Mesendoderm (in vitro differentiated cells): Measurements from ENCODE around the gene BBLN.

Experiments
- DNase-seq: peaks from one replicate; pipeline ENCODE4 v3.0.0; 2013
- H2AK5ac ChIP-seq: 2 replicates; pipeline ENCODE4 v1.6.1; 2013; ENCODE audit warnings: low read length, inconsistent platforms
- H2BK120ac ChIP-seq: 2 replicates; pipeline ENCODE4 v1.6.1; 2013; ENCODE audit warnings: low read depth, mild to moderate bottlenecking, low read length, moderate library complexity, mixed read lengths
- H2BK15ac ChIP-seq: replicated peaks from 2 replicates; pipeline ENCODE4 v1.6.1; 2013; ENCODE audit warnings: low read depth, mild to moderate bottlenecking, moderate library complexity
- H2BK5ac ChIP-seq: 2 replicates; pipeline ENCODE4 v1.6.1; 2013; ENCODE audit warnings: low read length, inconsistent platforms
- H3K18ac ChIP-seq: 2 replicates; pipeline ENCODE4 v1.6.1; 2013; ENCODE audit warnings: mild to moderate bottlenecking, low read length, mixed read lengths
- H3K23ac ChIP-seq: one replicate; pipeline ENCODE4 v1.6.1; 2013; ENCODE audit warnings: low read length
- H3K27ac ChIP-seq: 2 replicates; pipeline ENCODE4 v1.5.1; 2013; ENCODE audit warnings: low read depth, mild to moderate bottlenecking, inconsistent platforms, low read length, moderate library complexity
- H3K27me3 ChIP-seq: 2 replicates; pipeline ENCODE4 v1.6.1; 2013; ENCODE audit warnings: low read length, control low read depth, mild to moderate bottlenecking, inconsistent platforms; ENCODE audit not compliant: insufficient read depth, poor library complexity
- H3K36me3 ChIP-seq: 2 replicates; pipeline ENCODE4 v1.6.1; 2013; ENCODE audit warnings: low read length, inconsistent platforms; ENCODE audit not compliant: control insufficient read depth, insufficient read depth
- H3K4ac ChIP-seq: one replicate; pipeline ENCODE4 v1.6.1; 2013; ENCODE audit warnings: low read depth, mild to moderate bottlenecking, low read length, moderate library complexity
- H3K4me1 ChIP-seq: 2 replicates; pipeline ENCODE4 v1.6.1; 2013; ENCODE audit warnings: low read depth, low read length, inconsistent platforms; ENCODE audit not compliant: control insufficient read depth
- H3K4me2 ChIP-seq: 2 replicates; pipeline ENCODE4 v1.6.1; 2013; ENCODE audit warnings: low read length
- H3K4me3 ChIP-seq: 2 replicates; pipeline ENCODE4 v1.5.1; 2013; ENCODE audit warnings: mild to moderate bottlenecking, low read length
- H3K56ac ChIP-seq: one replicate; pipeline ENCODE4 v1.6.1; 2013; ENCODE audit warnings: low read length
- H3K79me1 ChIP-seq: 2 replicates; pipeline ENCODE4 v1.6.1; 2013; ENCODE audit warnings: low read length, inconsistent platforms
- H3K79me2 ChIP-seq: 2 replicates; pipeline ENCODE4 v1.6.1; 2013; ENCODE audit warnings: mild to moderate bottlenecking, low read length; ENCODE audit not compliant: control insufficient read depth, insufficient read depth
- H3K9ac ChIP-seq: 2 replicates; pipeline ENCODE4 v1.6.1; 2013; ENCODE audit warnings: low read length, inconsistent platforms
- H4K5ac ChIP-seq: one replicate; pipeline ENCODE4 v1.6.1; 2013; ENCODE audit warnings: low read length
- H4K8ac ChIP-seq: one replicate; pipeline ENCODE4 v1.6.1; 2013; ENCODE audit warnings: low read depth, mild to moderate bottlenecking, control low read depth, low read length, moderate library complexity
- WGBS: extraction: QIAGEN DNeasy Blood & Tissue Kit; methylation state at CpG from one replicate; pipeline ENCODE4 v1.1.7; 2013; ENCODE audit warnings: low lambda C conversion rate, missing lambda C conversion rate; ENCODE audit not compliant: insufficient coverage; ENCODE audit errors: extremely low coverage; 5-methylcytosine and 5-hydroxymethylcytosine counted together

The BBLN gene

GRCh38 chr9:128191406-128192046 lies 31.5 kb downstream of the BBLN start, which contains the start of gene CIZ1:
Gene CIZ1 (minus strand): TSS chr9:128191572. CDS start chr9:128190857, 715 bp downstream.
- H3K27me3 ChIP-seq: no peaks in the 10 kb centered on the region
- peak; percentile 76 for DNase-seq
- peak within 1 kb of the TSS; percentile 4 for H3K27ac ChIP-seq
- H2BK120ac ChIP-seq: no peak within 1 kb of the TSS
- H3K4me1 ChIP-seq: peaks cover 2% of the 10 kb centered on the region
- H3K79me2 ChIP-seq: no peaks in the 10 kb centered on the region
- H3K4me3 ChIP-seq: peak within 1 kb of the TSS; percentile 67
- no peak within 1 kb of the TSS for H3K23ac ChIP-seq
- H4K5ac ChIP-seq: no peak within 1 kb of the TSS
- H2AK5ac ChIP-seq: peak within 1 kb of the TSS; percentile 22
- peaks cover 4% of the 10 kb centered on the region for H3K79me1 ChIP-seq
- H3K18ac ChIP-seq: peak within 1 kb of the TSS; percentile 64
- peak within 1 kb of the TSS; percentile 85 for H3K9ac ChIP-seq
- WGBS: no CpG with 5 or more reads among the region's 71 CpGs
- H3K56ac ChIP-seq: peak within 1 kb of the TSS; percentile 93
- no peak within 1 kb of the TSS for H2BK15ac ChIP-seq
- H2BK5ac ChIP-seq: no peak within 1 kb of the TSS
- H3K4ac ChIP-seq: peak within 1 kb of the TSS; percentile 89
- no peaks in the 10 kb centered on the region for H3K36me3 ChIP-seq
- peak within 1 kb of the TSS; percentile 67 for H4K8ac ChIP-seq
- H3K4me2 ChIP-seq: peak within 1 kb of the TSS; percentile 92

GRCh38 chr9:128192601-128193371 lies 32.7 kb downstream of the BBLN start:
- H2BK15ac ChIP-seq: no peak overlapping the region
- no peak overlapping the region for H4K5ac ChIP-seq
- H3K4me2 ChIP-seq: no peak overlapping the region
- H2BK5ac ChIP-seq: no peak overlapping the region
- no peak overlapping the region for H2AK5ac ChIP-seq
- peaks cover 4% of the 10 kb centered on the region for H3K79me1 ChIP-seq
- H3K27me3 ChIP-seq: no peaks in the 10 kb centered on the region
- H3K9ac ChIP-seq: no peak overlapping the region
- no peak overlapping the region for H3K23ac ChIP-seq
- no peak overlapping the region for H4K8ac ChIP-seq
- H3K18ac ChIP-seq: no peak overlapping the region
- no peak overlapping the region for H3K4me3 ChIP-seq
- no peak overlapping the region for H3K4ac ChIP-seq
- H3K4me1 ChIP-seq: peaks cover 2% of the 10 kb centered on the region
- no peaks in the 10 kb centered on the region for H3K36me3 ChIP-seq
- no peak overlapping the region for H3K56ac ChIP-seq
- H3K27ac ChIP-seq: no peak overlapping the region
- DNase-seq: peak; percentile 46
- no CpG with 5 or more reads among the region's 56 CpGs for WGBS
- H2BK120ac ChIP-seq: no peak overlapping the region
- H3K79me2 ChIP-seq: no peaks in the 10 kb centered on the region

- Histone ChIP-seq H3K4ac (no peak overlapping the region), H2BK120ac (no peak overlapping the region), H3K9ac (no peak overlapping the region), H2BK15ac (no peak overlapping the region), H3K23ac (no peak overlapping the region), H2BK5ac (no peak overlapping the region), H3K4me1 (peaks cover 2% of the 10 kb centered on the region), H3K18ac (no peak overlapping the region), H3K36me3 (no peaks in the 10 kb centered on the region), H2AK5ac (no peak overlapping the region), H3K79me2 (no peaks in the 10 kb centered on the region), H3K4me2 (no peak overlapping the region), H3K79me1 (peaks cover 4% of the 10 kb centered on the region), H3K27me3 (no peaks in the 10 kb centered on the region), H3K56ac (no peak overlapping the region), H3K4me3 (no peak overlapping the region), H3K27ac (no peak overlapping the region), H4K8ac (no peak overlapping the region), H4K5ac (no peak overlapping the region)
- no CpG with 5 or more reads among the region's 14 CpGs for WGBS
- DNase-seq: no peak
Measured at GRCh38 chr9:128193469-128194096, 33.5 kb downstream of the BBLN start.

GRCh38 chr9:128201441-128202369 lies 41.6 kb downstream of the BBLN start:
- Histone ChIP-seq H2BK5ac (no peak overlapping the region), H3K79me1 (no peaks in the 10 kb centered on the region), H3K4me1 (peaks cover 3% of the 10 kb centered on the region), H3K27ac (peak overlapping the region; percentile 5), H3K56ac (peak overlapping the region; percentile 49), H3K79me2 (no peaks in the 10 kb centered on the region), H3K9ac (no peak overlapping the region), H2BK120ac (no peak overlapping the region), H3K4ac (no peak overlapping the region), H4K8ac (no peak overlapping the region), H3K27me3 (no peaks in the 10 kb centered on the region), H2BK15ac (no peak overlapping the region), H2AK5ac (no peak overlapping the region), H3K23ac (no peak overlapping the region), H3K4me3 (no peak overlapping the region), H3K18ac (no peak overlapping the region), H3K4me2 (no peak overlapping the region), H4K5ac (no peak overlapping the region), H3K36me3 (no peaks in the 10 kb centered on the region)
- DNase-seq: no peak
- no CpG with 5 or more reads among the region's 13 CpGs for WGBS

- H3K4me3 ChIP-seq: no peak overlapping the region
- no peaks in the 10 kb centered on the region for H3K36me3 ChIP-seq
- H2BK5ac ChIP-seq: no peak overlapping the region
- no peaks in the 10 kb centered on the region for H3K27me3 ChIP-seq
- peak overlapping the region; percentile 5 for H3K27ac ChIP-seq
- H2BK15ac ChIP-seq: no peak overlapping the region
- no peak overlapping the region for H4K8ac ChIP-seq
- WGBS: no CpG with 5 or more reads among the region's 2 CpGs
- H3K9ac ChIP-seq: no peak overlapping the region
- no peak overlapping the region for H3K18ac ChIP-seq
- H2BK120ac ChIP-seq: no peak overlapping the region
- H3K79me1 ChIP-seq: no peaks in the 10 kb centered on the region
- no peak overlapping the region for H3K23ac ChIP-seq
- no peak overlapping the region for H2AK5ac ChIP-seq
- H3K4me1 ChIP-seq: peaks cover 3% of the 10 kb centered on the region
- no peak overlapping the region for H3K4me2 ChIP-seq
- no peaks in the 10 kb centered on the region for H3K79me2 ChIP-seq
- no peak overlapping the region for H3K56ac ChIP-seq
- no peak overlapping the region for H4K5ac ChIP-seq
- no peak for DNase-seq
- no peak overlapping the region for H3K4ac ChIP-seq
Measured at GRCh38 chr9:128202648-128203023, 42.6 kb downstream of the BBLN start.
